Spleen (tissue), 7 donors: ENCODE results near the gene CFAP210.
"Not testable (repeated sequence)": the region's sequence is repeated elsewhere in the genome, so short reads cannot be mapped to it uniquely, and the experiment has no call there.

Experiments used
- CTCF ChIP-seq, 11 experiments: fragments of 200-600 bp in 7 of 11; fragments of 450-650 bp in 4 of 11; sonication (generic) in 4 of 11; IDR thresholded peaks in 8 of 11; conservative IDR thresholded peaks in 3 of 11; 1 replicate in 7 of 11; 2 replicates in 4 of 11; pipeline versions ENCODE4 v1.4.0 to v1.8.0; 2016 to 2021; ENCODE audit warnings: antibody characterized with exemption in 11 of 11, inconsistent platforms in 4 of 11, mild to moderate bottlenecking in 1 of 11
- POLR2A ChIP-seq, 3 donors: fragments of 450-650 bp; IDR thresholded peaks; one replicate each; pipeline ENCODE4 v1.5.1; 2017; ENCODE audit warnings: antibody characterized with exemption in 3 of 3, mild to moderate bottlenecking in 1 of 3
- donor health status: DM: no; HTN: no; CAD: no; lungs with moderate emphysema.
- donor health status: DM: no; HTN: no; CAD: no.
- donor health status: DM: no; HTN: no; CAD: no.

- not testable (repeated sequence) for TF ChIP-seq POLR2A (IDR thresholded peaks at IDR 0.05); CTCF (IDR thresholded peaks at IDR 0.05 in 8 of 11, conservative IDR thresholded peaks at IDR 0.05 in 3 of 11)
These were observed 78.2 kb downstream of the CFAP210 start for GRCh38 chr2:169615982-169616381.
